Measurements from ENCODE around the gene AHNAK2.

- TF ChIP-seq POLR2A (IDR thresholded peaks at IDR 0.05; ENCODE audit: extremely low read depth, insufficient read length): no peak
- TF ChIP-seq, protein P1, sequence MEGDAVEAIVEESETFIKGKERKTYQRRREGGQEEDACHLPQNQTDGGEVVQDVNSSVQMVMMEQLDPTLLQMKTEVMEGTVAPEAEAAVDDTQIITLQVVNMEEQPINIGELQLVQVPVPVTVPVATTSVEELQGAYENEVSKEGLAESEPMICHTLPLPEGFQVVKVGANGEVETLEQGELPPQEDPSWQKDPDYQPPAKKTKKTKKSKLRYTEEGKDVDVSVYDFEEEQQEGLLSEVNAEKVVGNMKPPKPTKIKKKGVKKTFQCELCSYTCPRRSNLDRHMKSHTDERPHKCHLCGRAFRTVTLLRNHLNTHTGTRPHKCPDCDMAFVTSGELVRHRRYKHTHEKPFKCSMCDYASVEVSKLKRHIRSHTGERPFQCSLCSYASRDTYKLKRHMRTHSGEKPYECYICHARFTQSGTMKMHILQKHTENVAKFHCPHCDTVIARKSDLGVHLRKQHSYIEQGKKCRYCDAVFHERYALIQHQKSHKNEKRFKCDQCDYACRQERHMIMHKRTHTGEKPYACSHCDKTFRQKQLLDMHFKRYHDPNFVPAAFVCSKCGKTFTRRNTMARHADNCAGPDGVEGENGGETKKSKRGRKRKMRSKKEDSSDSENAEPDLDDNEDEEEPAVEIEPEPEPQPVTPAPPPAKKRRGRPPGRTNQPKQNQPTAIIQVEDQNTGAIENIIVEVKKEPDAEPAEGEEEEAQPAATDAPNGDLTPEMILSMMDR (IDR thresholded peaks at IDR 0.05; ENCODE audit: low read depth, low read length): no peak
- no peak for TF ChIP-seq MYC (IDR thresholded peaks at IDR 0.05; ENCODE audit: low read depth, low read length)
Measured at GRCh38 chr14:104953896-104954656, 24.1 kb downstream of the AHNAK2 start.

All from NB4 (cell line).